C4-2B (cell line): Measurements from ENCODE around the gene BBS5.

Experiments used
- H3K27ac ChIP-seq: fragments of 450-650 bp; 2 replicates; pipeline ENCODE4 v1.5.1; 2017
- ZFX ChIP-seq: fragments of 450-650 bp; IDR thresholded peaks from 2 replicates; pipeline ENCODE4 v1.6.1; 2017
- TF ChIP-seq, protein P1 (sequence below): fragments of 450-650 bp; conservative IDR thresholded peaks from 2 replicates; pipeline ENCODE4 v1.5.1; 2017; ENCODE audit warnings: mild to moderate bottlenecking

Gene BBS5

GRCh38 chr2:169546756-169547155 lies 67.5 kb downstream of the BBS5 start:
- no peak for TF ChIP-seq ZFX
- TF ChIP-seq, protein P1, sequence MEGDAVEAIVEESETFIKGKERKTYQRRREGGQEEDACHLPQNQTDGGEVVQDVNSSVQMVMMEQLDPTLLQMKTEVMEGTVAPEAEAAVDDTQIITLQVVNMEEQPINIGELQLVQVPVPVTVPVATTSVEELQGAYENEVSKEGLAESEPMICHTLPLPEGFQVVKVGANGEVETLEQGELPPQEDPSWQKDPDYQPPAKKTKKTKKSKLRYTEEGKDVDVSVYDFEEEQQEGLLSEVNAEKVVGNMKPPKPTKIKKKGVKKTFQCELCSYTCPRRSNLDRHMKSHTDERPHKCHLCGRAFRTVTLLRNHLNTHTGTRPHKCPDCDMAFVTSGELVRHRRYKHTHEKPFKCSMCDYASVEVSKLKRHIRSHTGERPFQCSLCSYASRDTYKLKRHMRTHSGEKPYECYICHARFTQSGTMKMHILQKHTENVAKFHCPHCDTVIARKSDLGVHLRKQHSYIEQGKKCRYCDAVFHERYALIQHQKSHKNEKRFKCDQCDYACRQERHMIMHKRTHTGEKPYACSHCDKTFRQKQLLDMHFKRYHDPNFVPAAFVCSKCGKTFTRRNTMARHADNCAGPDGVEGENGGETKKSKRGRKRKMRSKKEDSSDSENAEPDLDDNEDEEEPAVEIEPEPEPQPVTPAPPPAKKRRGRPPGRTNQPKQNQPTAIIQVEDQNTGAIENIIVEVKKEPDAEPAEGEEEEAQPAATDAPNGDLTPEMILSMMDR: no peak

More at GRCh38 chr2:169546756-169547155, 67.5 kb downstream of the BBS5 start:
- H3K27ac ChIP-seq: no peak overlapping the region
